Hematopoietic multipotent progenitor cell treated with erythropoietin and hydrocortisone succinate and interleukin-3 and kit ligand, for 8 days (in vitro differentiated cells): Measurements from ENCODE around the gene SNTB2.
A peak's percentile ranks its signal among the peaks of the same experiment; 100 is the strongest.
"Not testable (repeated sequence)": the region's sequence is repeated elsewhere in the genome, so short reads cannot be mapped to it uniquely, and the experiment has no call there.

Experiments
- DNase-seq: peaks from one replicate; pipeline ENCODE4 v3.0.0-alpha.2; 2015

Gene SNTB2

DNA sequence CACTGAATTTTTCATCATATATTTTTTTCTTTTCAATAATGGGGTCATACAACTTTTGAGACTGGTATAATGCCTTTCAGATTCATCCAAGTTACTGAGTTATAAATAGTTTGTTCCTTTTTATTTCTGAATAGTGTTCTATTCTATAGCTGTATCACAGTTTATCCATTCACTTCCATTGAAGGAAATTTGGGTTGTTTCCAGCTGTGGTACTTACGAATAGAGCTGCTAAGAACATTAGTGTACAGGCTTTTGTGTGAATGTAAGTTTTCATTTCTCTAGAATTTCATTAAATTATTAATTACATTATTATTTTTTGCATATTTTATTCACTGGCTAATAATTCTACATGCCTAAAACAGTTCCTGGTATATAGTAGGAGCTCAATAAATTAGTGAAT, 52.9 kb downstream of the SNTB2 start:
- DNase-seq: no peak

DNA sequence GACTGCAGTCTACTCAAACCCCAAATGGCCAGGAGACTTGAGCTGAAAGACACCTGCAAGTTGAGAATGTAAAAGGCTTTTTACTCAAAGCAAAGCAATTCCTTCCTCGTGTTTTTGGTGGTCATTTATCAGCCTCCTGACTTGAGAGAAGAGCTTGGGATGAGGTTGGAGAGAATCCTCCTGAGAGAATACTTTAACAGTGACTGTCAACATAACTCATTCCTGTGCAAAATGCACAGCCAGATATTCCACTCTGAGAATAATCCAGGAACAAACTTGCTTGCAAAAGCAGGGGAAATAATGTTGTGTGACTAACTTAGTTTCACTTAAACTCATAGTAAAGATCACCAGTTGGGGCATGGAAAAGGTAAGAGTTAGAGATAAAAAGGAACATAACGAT, 53.4 kb downstream of the SNTB2 start:
- DNase-seq: no peak

DNA sequence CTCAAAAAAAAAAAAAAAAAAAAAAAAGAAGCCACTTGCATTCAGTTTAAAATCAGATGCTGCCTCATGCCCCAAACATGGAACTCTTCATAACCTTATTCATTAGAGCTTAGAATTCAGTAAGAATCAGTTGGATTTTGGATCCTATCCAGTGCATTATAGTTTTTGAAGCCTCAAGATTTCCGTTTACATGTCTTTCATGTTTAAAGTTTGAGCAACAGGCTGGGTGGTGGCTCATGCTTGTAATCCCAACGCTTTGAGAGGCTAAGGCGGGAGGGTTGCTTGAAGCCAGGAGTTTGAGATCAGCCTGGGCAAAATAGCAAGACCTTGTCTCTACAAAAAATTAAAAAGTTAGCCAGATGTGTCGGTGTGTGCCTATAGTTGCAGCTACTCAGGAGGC, 55.0 kb downstream of the SNTB2 start:
- DNase-seq: no peak

DNA sequence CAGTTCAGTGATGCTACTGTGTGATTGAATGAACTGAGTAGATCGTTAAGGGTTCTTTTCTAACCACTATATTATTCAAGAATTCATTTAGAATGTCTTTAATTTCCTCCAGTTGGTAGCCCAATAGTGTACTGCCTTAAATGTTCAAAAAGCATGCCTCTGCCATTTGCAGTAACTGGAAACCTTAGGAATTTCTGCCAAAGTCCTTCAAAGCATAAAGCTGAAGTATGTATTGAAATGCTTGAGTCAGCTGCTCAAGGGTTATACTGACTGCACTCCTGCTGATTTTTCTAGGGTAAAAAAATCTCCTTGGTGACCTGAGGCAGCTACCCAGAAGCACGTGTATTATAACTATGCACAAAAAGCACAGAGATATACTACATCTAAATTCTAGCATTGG, 56.5 kb downstream of the SNTB2 start:
- DNase-seq: no peak

DNA sequence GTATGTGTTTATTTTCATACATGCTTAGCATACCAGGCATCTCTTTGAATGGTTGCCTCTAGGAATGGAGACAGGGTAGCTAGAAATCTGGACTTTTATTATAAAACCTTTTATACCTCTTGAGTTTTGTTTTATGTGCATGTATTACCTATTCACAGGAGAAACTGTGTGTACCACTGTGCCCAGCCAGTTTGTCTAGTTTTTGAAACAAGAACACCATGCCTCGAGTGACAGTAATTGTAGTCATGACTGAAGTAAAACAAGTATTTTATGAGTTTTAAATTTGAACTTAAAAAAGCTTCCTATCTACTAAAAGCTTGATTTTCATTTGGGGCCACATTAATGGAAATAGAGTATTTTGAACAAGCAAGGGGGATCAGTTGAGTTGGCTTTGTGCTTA, 57.4 kb downstream of the SNTB2 start:
- DNase-seq: no peak

DNA sequence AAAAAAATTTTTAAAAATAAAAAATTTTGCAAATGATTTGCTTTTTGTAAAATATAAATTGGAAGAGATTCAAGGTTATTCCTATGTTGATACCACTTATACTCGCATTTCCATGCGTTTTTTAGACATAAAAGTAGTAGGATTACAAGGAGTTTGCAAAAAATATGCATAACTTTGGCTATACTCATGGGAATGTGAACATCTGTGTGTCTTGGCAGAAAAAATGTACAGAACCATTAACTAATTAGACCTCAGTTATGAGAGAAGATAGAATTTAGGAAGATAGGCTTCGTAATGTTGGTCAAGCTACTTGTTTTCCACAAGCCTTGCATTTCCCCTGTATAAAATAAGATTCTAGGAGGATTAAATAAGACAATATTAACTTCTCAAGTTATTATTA, 63.1 kb downstream of the SNTB2 start:
- DNase-seq: no peak

DNA sequence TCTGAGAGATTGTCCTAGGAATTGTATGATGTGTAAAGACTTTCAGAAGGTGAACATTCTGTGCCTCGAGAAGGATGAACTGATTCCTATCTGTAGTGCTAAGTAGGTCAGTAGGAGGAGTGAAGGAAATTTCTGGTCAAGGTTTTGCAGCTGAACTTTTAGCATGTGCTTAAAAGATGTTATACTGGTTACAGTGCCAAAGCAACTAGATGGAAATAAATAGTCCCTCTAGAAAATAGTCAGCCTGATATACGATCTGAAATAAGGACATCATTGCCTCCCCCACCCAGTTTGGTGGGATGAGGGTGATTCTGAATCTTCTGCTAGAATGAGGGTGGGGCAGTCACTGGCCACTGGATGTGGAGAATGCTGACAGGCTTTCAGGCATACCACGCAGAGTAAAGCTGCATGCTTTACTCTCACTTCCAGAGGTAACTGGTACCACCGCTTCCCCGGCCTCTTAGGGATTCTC, 66.9 kb downstream of the SNTB2 start:
- no peak for DNase-seq

DNA sequence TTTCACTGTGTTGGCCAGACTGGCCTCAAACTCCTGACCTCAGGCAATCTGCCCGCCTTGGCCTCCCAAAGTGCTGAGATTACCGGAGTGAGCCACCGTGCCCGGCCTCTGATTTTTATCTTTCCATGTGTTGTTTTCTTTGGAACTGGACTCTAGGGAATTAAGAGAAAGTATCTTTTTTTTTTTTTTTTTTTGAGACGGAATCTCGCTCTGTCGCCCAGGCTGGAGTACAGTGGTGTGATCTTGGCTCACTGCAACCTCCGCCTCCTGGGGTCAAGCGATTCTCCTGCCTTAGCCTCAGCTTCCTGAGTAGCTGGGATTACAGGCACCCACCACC, 72.4 kb downstream of the SNTB2 start:
- not testable (repeated sequence) for DNase-seq

DNA sequence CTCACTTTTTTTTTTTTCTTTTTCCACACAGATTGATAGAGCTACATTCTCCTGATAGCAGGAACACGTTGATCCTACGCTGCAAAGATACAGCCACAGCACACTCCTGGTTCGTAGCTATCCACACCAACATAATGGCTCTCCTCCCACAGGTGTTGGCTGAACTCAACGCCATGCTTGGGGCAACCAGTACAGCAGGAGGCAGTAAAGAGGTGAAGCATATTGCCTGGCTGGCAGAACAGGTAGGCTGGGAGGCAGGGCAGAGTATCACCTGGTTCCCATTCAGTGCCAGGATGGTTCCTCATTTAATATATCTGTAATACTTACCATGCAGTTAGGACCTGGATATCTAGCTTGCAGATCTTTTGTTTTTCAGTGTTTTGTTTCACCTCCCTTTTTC, 73.1 kb downstream of the SNTB2 start:
- no peak for DNase-seq

DNA sequence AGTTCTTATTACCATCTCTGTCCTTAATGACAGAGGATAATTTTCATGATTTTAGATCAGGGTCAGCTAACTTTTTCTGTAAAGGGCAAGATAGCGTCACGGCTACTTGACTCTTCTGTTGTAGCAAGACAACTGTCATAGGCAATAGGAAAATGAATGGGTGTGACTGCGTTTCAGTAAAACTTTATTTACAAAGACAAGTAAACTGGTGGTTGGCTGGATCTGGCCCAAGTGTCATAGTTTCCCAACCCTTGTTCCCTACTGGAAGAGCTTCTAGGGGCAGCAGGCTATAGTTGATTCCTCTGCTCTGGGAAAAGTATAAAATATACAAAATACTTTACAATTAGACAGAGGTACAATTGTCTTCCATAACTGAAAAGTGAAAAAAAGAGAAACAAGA, 73.5 kb downstream of the SNTB2 start:
- DNase-seq: no peak

DNA sequence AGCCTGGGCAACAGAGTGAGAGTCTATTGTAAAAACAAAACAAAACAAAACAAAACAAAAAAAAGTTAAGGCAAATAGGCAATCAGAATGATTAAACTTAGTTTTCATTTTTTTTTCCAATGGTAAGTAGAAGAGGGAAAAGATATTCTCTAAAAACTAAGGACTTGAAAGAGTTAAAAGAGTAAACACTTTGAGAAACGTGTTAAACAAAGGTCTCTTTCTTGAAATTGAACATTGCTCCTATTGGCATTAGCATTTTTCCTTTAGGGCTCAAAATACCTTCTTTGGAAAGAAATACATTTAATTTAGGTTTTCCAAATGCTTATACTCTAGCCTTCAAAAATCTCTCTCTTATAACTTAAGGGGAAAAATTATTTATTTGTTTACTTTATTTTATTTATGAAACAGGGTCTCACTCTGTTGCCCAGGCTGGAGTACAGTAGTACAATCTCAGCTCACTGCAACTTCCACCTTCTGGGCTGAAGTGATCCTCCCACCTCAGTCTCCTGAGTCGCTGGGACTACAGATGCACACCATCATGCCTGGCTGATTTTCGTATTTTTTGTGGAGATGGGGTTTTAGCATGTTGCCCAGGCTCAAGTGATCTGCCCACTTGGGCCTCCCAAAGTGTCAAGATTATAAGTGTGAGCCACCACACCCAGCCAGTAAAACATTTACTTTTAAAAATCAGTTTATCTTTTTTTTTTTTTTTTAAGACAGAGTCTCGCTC, 79.5 kb downstream of the SNTB2 start:
- no peak for DNase-seq

DNA sequence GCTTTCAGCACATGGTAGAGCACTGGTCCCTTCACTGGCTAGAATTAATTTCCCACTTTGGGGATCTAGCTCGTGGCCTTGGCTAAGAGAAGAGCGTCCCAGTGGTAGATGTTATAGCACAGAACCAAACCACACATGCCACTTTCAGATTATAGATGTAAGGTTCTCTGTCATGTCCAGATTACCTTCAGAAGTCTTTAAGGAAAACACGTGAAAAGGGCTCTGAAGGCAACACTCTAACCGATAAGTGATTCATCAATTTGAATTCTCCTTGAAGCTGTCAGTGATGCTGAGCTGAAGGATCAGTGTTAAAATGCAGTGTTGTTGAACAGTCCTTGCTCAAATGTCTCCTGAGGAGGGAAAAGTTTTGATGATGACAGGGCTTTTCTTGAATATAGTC, 80.7 kb downstream of the SNTB2 start:
- peak; percentile 31 for DNase-seq

DNA sequence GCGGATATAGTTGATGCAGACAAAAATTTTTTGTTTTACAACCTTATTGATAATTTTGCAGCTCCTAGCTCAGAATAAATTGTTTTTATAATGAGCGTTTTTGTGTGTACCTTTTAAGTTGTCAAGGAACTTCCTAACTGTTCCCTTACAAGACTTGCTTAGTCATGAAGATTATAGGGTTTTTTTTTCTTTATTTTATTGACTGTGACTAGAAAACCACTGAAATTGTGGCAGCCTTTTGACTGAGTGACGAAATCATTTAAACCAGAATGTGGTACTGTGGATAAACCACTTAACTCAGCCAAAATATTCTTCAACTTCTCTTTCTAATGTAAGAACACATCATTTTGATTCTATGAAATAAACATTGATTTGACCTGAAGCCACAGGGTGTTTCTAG, 83.4 kb downstream of the SNTB2 start:
- no peak for DNase-seq

DNA sequence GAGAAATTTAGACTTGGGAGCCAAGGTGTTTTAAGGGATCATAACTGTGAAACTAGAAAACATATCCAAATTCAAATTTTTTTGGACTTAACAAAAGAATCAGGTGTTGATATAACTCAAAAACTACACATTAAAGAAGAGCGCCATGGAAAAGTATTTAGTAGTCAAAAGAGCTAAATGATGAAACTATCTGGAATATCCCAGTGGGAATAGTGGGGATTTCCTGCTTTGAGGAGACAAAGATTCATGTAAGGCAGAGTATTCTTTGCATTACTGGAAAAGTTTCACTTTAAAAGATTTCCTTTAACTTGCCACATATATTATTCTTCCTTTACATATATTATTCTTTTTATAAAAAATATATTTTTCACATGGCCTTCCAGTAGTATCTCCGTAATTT, 83.9 kb downstream of the SNTB2 start:
- no peak for DNase-seq

DNA sequence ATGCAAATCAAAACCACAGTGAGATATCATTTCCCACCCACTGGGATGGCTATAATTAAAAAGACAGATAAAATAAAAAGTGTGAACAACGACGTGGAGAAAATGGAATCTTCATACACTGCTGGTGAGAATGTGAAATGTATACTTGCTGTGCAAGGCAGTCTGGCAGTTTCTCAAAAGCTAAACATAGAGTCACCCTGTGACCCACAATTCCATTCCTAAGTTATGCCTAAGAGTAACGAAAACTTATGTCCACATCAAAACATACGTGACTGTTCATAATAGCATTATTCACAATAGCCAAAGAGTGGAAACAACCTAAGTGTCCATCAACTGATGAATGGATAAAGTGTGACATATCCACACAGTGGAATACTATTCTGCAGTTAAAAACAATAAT, 86.0 kb downstream of the SNTB2 start:
- DNase-seq: no peak

DNA sequence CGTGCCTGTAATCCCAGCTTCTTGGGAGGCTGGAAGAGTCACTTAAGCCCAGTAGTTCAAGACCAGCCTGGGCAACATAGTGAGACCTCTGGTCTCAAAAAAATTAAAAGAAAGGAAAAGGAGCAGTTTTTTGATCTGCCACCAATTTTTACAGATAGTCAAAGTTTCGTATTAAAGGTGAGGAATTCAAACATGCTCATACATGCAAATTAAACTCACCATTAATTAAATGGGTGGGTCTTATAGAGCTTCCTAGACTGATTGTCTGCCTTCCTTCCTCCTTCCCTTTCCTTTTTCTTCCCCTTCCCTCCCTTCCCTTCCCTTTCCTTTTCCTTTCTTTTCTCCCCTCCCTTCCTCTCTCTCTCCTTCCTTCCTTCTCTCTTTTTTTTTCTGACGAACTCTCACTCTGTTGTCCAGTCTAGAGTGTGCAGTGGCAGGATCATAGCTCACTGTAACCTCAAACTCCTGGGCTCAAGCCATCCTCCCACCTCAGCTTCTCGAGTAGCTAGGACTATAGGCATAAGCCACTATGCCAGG, 87.8 kb downstream of the SNTB2 start:
- no peak for DNase-seq

DNA sequence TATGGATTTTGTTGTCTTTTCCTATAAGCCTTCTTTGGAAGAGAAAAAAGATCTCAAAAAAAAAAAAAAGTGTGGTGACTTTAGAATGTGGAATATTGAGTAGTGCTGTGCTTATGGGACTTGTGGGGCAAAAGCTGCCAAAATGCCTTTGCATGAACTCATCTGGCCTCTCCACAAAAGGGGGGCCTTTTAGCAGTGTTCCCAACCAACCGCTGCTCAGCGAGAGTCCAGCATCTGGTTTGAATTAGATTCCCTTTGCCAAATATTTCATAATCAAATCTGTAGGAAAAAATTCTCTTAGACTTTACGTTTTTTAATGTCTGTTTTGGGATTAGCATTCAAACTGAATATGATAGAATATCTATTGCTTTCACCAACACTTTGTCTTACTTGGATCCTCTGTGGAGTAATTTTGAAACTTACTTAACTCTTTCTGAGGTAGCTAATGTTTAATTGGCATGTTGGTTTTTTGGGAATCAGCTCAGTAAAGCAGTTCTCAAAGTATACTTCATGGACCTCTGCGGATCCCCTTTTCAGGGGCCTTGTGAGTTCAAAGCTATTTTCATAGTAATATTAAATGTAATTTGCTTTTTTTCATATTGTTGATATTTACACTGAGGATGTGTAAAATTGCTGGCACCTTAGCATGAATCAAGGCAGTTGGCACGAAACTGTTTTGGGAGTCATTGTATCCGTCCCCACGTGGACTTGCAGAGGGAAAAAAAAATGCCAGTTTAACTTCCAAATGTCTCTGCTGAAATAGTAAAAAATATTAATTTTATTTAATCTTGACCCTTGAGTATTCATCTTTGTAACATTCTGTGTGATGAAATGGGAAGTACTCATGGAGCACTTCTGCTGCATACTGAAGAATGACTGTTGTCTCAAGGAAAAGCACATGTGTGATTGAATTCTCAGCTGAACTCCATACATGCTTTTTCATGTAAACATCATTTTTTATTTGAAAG, 89.5 kb downstream of the SNTB2 start:
- DNase-seq: no peak

DNA sequence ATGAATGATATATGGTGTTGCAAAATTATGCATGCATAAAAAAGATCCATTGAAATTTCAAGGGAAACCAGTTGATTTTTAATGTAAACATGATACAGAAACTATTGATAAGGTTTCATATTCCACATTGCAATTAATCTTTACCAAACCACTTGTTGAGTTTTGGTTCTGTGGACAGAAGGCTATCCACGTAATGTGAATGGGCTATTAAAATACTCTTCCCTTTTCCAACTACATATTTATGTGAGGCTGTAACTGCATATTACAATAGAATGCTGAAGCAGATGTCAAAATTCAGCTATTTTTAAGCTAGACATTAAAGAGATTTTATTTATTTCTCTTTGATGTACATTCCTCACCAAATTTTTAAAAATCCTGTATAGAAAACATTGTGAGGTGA, 90.4 kb downstream of the SNTB2 start:
- no peak for DNase-seq

DNA sequence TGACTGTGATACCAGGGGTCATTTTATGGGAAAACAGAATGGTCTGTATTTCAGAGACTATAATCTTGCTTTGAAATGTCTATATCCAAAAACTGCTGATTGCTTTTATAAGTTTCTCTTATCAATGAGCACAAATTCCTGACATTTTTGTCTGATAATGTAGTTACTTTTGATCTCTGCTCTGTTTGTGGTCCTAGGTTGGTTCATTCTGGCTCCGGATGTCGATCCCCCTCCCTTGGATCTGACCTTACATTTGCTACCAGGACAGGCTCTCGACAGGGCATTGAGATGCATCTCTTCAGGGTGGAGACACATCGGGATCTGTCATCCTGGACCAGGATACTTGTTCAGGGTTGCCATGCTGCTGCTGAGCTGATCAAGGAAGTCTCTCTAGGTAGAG, 96.9 kb downstream of the SNTB2 start:
- no peak for DNase-seq

DNA sequence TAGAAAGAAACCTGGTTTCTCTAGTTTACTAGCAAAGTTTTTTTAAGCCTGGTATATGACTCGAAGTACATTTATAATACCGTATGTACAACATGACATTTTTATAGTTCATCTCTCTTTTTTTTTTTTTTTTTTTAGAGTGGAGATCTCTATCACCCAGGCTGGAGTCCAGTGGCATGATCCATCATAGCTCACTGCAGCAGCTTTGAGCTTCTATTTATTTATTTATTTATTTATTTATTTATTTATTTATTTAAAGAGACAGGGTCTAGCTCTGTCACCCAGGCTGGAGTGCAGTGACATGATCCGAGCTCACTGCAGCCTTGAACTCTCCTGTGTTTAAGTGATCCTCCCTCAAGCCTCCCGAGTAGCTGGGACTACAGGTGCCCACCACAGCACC, 98.3 kb downstream of the SNTB2 start:
- DNase-seq: no peak

DNA sequence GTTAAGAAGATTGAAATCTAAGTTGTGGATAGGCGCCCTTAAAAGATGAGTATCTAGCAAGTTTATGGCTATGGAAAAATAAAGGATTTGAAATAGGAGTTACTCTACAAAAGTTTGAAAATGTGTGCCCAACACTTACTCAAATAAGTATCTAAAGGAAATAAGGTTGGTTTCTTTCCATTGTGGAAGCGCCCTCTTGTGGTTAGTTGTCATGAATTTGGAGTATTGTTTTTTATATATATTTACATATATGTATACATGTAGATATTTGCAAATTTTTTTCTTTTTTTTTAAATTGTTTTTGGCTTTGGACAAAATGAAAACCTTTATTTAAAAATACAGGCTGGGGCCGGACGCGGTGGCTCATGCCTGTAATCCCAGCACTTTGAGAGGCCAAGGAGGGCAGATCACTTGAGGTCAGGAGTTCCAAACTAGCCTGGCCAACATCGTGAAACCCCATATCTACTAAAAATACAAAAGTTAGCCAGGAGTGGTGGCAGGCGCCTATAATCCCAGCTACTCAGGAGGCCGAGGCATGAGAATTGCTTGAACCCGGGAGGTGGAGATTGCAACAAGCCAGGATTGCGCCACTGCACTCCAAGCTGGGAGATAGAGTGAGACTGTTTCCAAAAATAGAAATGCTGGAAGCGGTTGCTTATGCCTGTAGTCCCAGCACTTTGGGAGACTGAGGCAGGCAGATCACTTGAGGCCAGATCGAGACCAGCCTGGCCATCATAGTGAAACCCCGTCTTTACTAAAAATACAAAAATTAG, 100.2 kb downstream of the SNTB2 start:
- peak; percentile 79 for DNase-seq

DNA sequence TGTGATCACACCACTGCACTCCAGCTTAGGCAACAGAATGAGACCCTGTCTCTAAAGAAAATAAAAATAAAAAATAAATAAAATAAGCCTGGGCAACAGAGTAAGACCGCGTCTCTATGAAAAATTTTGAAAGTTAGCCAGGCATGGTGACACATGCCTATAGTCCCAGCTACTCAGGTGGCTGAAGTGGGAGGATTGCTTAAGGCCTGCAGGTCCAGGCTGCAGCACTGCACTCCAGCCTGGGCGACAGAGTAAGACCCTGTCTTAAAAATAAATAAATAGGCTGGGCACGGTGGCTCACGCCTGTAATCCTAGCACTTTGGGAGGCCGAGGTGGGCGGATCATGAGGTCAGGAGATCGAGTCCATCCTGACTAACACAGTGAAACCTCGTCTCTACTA, 104.7 kb downstream of the SNTB2 start:
- DNase-seq: not testable (repeated sequence)

DNA sequence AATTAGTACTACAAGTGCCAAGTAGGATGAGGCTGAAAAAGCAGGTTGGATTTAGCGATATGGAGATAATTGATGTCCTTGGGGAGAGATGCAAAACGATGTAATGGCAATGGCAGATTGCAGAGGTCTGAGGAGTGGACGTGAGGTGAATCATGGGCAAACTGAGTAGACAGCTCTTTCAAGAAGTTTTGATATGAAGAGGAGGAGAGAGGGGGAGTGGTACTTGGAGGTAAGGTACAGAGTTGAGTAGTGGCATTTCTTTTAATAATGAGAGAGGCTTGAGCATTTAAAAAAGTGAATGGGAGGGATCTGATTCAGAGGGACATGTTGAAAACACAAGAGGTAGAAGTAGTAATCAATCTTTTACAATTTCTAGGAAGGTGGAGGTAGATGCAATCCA, 106.4 kb downstream of the SNTB2 start:
- no peak for DNase-seq
